Measurements from ENCODE around the gene THAP6. TPM values are rescaled to one million over a fixed set of nuclear protein-coding genes. Genes with fewer than 3 reads are reported as not detected.

Gene THAP6
- total RNA-seq, 1 experiment from 2014 or later = 11.7 TPM

GRCh38 chr4:75552452-75552851 lies 38.2 kb downstream of the THAP6 start:
- H3K4me1 ChIP-seq (ENCODE audit: insufficient read depth, low read length) = no peaks in the 10 kb centered on the region; the same call in 1 of the 2 replicates
- no peak overlapping the region for H3K27ac ChIP-seq (ENCODE audit: insufficient read length, low read depth, low read length)
- Mint-ChIP-seq H3K4me1 (peaks cover 15 to 16% of the 10 kb centered on the region in 2 experiments), H3K4me3 (no peak overlapping the region), H3K27me3 (ENCODE audit: low read depth) (no peaks in the 10 kb centered on the region), H3K27ac (no peak overlapping the region), H3K9me3 (no peaks in the 10 kb centered on the region), H3K36me3 (ENCODE audit: insufficient read depth in 1 of 3, low read depth in 3 of 3) (no peaks in the 10 kb centered on the region)
- no peak overlapping the region for H3K23ac ChIP-seq (ENCODE audit: insufficient read length, low read depth, low read length)
- no peak overlapping the region for H2BK15ac ChIP-seq (ENCODE audit: low read depth, low read length)
- no peak overlapping the region for H2BK120ac ChIP-seq (ENCODE audit: low read depth, low read length, poor library complexity, severe bottlenecking)
- H3K9me3 ChIP-seq (ENCODE audit: control insufficient read depth, low read depth, low read length) = no peaks in the 10 kb centered on the region
- H2BK5ac ChIP-seq (ENCODE audit: insufficient read length, low read length) = no peak overlapping the region
- H4K5ac ChIP-seq (ENCODE audit: insufficient read length, low read depth, low read length) = no peak overlapping the region
- DNase-seq = no peak
- H2AFZ ChIP-seq (ENCODE audit: low read length) = no peak overlapping the region
- no peak overlapping the region for H3K14ac ChIP-seq (ENCODE audit: insufficient read depth, low read length)
- H2BK12ac ChIP-seq (ENCODE audit: insufficient read length, low read depth, low read length) = no peak overlapping the region
- TF ChIP-seq CTCF (conservative IDR thresholded peaks at IDR 0.05) = no peak
- no peak overlapping the region for H3K4ac ChIP-seq (ENCODE audit: low read depth, low read length)
- no peaks in the 10 kb centered on the region for H3K23me2 ChIP-seq (ENCODE audit: insufficient read length, low read depth, low read length, poor library complexity, severe bottlenecking)
- no peak overlapping the region for H4K91ac ChIP-seq (ENCODE audit: insufficient read length, low read depth, low read length)
- H3K79me1 ChIP-seq (ENCODE audit: insufficient read depth, low read depth, low read length, poor library complexity, severe bottlenecking) = no peaks in the 10 kb centered on the region
- no peak overlapping the region for H3T11ph ChIP-seq (ENCODE audit: low read length)
- H3K9ac ChIP-seq (ENCODE audit: extremely low read depth, insufficient read length, low read length) = no peak overlapping the region
- H4K8ac ChIP-seq (replicated peaks; ENCODE audit: insufficient read length, low read depth, low read length) = no peak overlapping the region
- no peak overlapping the region for H3K18ac ChIP-seq (ENCODE audit: insufficient read length, low read depth, low read length)
- no peak overlapping the region for H2BK20ac ChIP-seq (ENCODE audit: low read depth, low read length, poor library complexity, severe bottlenecking)
- no peak overlapping the region for H3K4me2 ChIP-seq (ENCODE audit: insufficient read depth, insufficient read length, low read length)
- H4K20me1 ChIP-seq (ENCODE audit: control insufficient read depth, insufficient read depth, insufficient read length) = no peaks in the 10 kb centered on the region
- no peak overlapping the region for H2AK5ac ChIP-seq (ENCODE audit: insufficient read length, low read length)
- H3K56ac ChIP-seq (ENCODE audit: insufficient read length, low read depth, low read length) = no peak overlapping the region
- no peaks in the 10 kb centered on the region for H3K79me2 ChIP-seq (ENCODE audit: insufficient read depth, low read length)
- no peaks in the 10 kb centered on the region for H3K27me3 ChIP-seq (ENCODE audit: insufficient read depth, low read length)
